ENCODE results near the gene ASRGL1. TPM values are rescaled to one million over a fixed set of nuclear protein-coding genes. Genes with fewer than 3 reads are reported as not detected.
"Not testable (repeated sequence)": the region's sequence is repeated elsewhere in the genome, so short reads cannot be mapped to it uniquely, and the experiment has no call there.

Gene ASRGL1
- total RNA-seq, 4 donors from 2014 or later = 14.9 to 44.5 (median 35.6) TPM

GRCh38 chr11:62338218-62338617, 970 bp downstream of the ASRGL1 start:
- WGBS, 2 donors (ENCODE audit: low coverage in 1 of 2) = 60 to 63% methylated on average over 1 of the region's 1 CpG
- in situ Hi-C loops (cut with MboI; ENCODE audit: low pct_ligation_motif_present in 1 of 4, low pct_unique_long_range_greater_than_20kb in 1 of 4, low sequenced_read_pairs in 3 of 4) (no loop called here), intact Hi-C loops (cut with DNase I; ENCODE audit: low total_unique reads) (no loop called here)
- H3K27ac ChIP-seq = peak overlapping the region in 3 of 4 donors; percentile 52 to 77 (median 74)
- H3K4me3 ChIP-seq = peak overlapping the region in 3 of 4 donors; percentile 62 to 74 (median 69)
- no peaks in the 10 kb centered on the region for H3K9me3 ChIP-seq
- no peaks in the 10 kb centered on the region for H3K36me3 ChIP-seq
- no peaks in the 10 kb centered on the region for H3K27me3 ChIP-seq
- TF ChIP-seq POLR2A (IDR thresholded peaks at IDR 0.05) = no peak
- no peak for TF ChIP-seq POLR2AphosphoS5 (IDR thresholded peaks at IDR 0.05)
- TF ChIP-seq EP300 (IDR thresholded peaks at IDR 0.05; ENCODE audit: low read depth) = no peak
- TF ChIP-seq CTCF (IDR thresholded peaks at IDR 0.05) = no peak
- peaks cover 5 to 18% (median 7%) of the 10 kb centered on the region in 4 donors for H3K4me1 ChIP-seq
- no peak for DNase-seq

DNA sequence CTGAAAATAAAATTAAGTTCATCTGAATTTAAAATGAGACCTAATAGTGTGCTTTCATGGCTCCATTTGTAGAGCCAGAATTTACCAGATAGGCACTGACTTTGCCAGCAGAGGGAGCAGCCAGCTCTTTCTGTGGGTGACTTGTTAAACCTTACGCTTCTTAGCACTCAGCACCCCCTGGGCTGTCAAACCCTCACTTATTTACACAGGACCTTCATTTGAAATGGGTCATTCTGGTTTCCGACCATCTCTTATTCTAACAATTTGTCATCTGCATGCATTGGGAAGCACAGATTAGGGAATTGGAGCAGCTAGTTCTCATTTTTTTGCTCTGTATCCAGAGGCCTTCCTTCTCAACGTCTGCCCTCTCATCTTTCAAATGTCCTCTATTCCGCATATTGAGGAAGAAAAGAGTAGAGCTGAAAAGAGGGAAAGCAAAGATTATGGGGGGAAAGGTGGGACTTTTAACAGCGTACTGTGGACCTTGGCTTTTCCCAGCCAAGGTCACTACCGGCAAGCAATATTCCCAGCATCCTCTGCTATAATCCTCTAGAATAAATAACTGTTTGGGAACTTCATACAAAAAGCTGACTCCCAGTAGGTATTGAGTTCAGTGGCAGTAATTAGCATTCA, 3.1 kb downstream of the ASRGL1 start:
- peak; percentile 67 for DNase-seq
- Histone ChIP-seq H3K27me3 (no peaks in the 10 kb centered on the region), H3K9me3 (no peaks in the 10 kb centered on the region), H3K4me3 (no peak overlapping the region), H3K36me3 (no peaks in the 10 kb centered on the region), H3K27ac (peak overlapping the region in 1 of 4 donors; percentile 36), H3K4me1 (peaks cover 5 to 18% (median 7%) of the 10 kb centered on the region in 4 donors)
- 61 to 67% methylated on average over 6 of the region's 6 CpGs for whole genome bisulfite sequencing, 2 donors (ENCODE audit: low coverage in 1 of 2)
- in situ Hi-C loops (cut with MboI; ENCODE audit: low pct_ligation_motif_present in 1 of 4, low pct_unique_long_range_greater_than_20kb in 1 of 4, low sequenced_read_pairs in 3 of 4) (no loop called here), intact Hi-C loops (cut with DNase I; ENCODE audit: low total_unique reads) (no loop called here)
- peak; percentile 55 to 76 (median 64) for TF ChIP-seq CTCF (IDR thresholded peaks at IDR 0.05)
- no peak for TF ChIP-seq POLR2A (IDR thresholded peaks at IDR 0.05)
- no peak for TF ChIP-seq EP300 (IDR thresholded peaks at IDR 0.05; ENCODE audit: low read depth)
- TF ChIP-seq POLR2AphosphoS5 (IDR thresholded peaks at IDR 0.05) = no peak

- DNase-seq = no peak
Measured at GRCh38 chr11:62341588-62341987, 4.3 kb downstream of the ASRGL1 start.

GRCh38 chr11:62343646-62344190, 6.5 kb downstream of the ASRGL1 start:
- H3K27me3 ChIP-seq; H3K27ac ChIP-seq; intact Hi-C loops (cut with DNase I; ENCODE audit: low total_unique reads); DNase-seq; H3K4me1 ChIP-seq; H3K9me3 ChIP-seq; H3K4me3 ChIP-seq; in situ Hi-C loops (cut with MboI; ENCODE audit: low pct_ligation_motif_present in 1 of 4, low pct_unique_long_range_greater_than_20kb in 1 of 4, low sequenced_read_pairs in 3 of 4); H3K36me3 ChIP-seq: not testable (repeated sequence)
- 84 to 88% methylated on average over 7 of the region's 7 CpGs for WGBS, 2 donors (ENCODE audit: low coverage in 1 of 2)

More at GRCh38 chr11:62341588-62341987, 4.3 kb downstream of the ASRGL1 start:
- TF ChIP-seq POLR2AphosphoS5 (IDR thresholded peaks at IDR 0.05) = no peak
- TF ChIP-seq EP300 (IDR thresholded peaks at IDR 0.05; ENCODE audit: low read depth) = no peak
- TF ChIP-seq POLR2A (IDR thresholded peaks at IDR 0.05) = no peak
- no peak for TF ChIP-seq CTCF (IDR thresholded peaks at IDR 0.05)
- H3K27ac ChIP-seq = peak overlapping the region in 1 of 4 donors; percentile 11
- intact Hi-C loops (cut with DNase I; ENCODE audit: low total_unique reads) (no loop called here), in situ Hi-C loops (cut with MboI; ENCODE audit: low pct_ligation_motif_present in 1 of 4, low pct_unique_long_range_greater_than_20kb in 1 of 4, low sequenced_read_pairs in 3 of 4) (no loop called here)
- H3K27me3 ChIP-seq = no peaks in the 10 kb centered on the region
- no peaks in the 10 kb centered on the region for H3K9me3 ChIP-seq
- 56 to 65% methylated on average over 4 of the region's 4 CpGs for whole genome bisulfite sequencing, 2 donors (ENCODE audit: low coverage in 1 of 2)
- H3K36me3 ChIP-seq = no peaks in the 10 kb centered on the region
- no peak overlapping the region for H3K4me3 ChIP-seq
- H3K4me1 ChIP-seq = peaks cover 8 to 18% (median 10%) of the 10 kb centered on the region in 4 donors

Data from transverse colon (tissue), 4 donors.